Heart left ventricle (tissue), 13 donors: ENCODE results near the gene ST6GALNAC1.

Source experiments
- POLR2A ChIP-seq, 2 donors: fragments of 450-650 bp; IDR thresholded peaks; one replicate each; pipeline ENCODE4 v1.6.1; 2017; ENCODE audit warnings: antibody characterized with exemption in 2 of 2, mild to moderate bottlenecking in 2 of 2, moderate library complexity in 2 of 2
- TF ChIP-seq, protein P1 (sequence below), 12 donors: fragments of 200-600 bp; sonication (generic) in 4 of 12; IDR thresholded peaks; one replicate each; pipeline versions ENCODE4 v1.5.0 to v1.8.0; 2018 to 2022; ENCODE audit warnings: antibody characterized with exemption in 12 of 12, mild to moderate bottlenecking in 5 of 12
- donor health status: ischemic (EF 13 %, LVEDD 7.1; RV severe dilation, severe dysfunction).
- donor health status: DM: no; HTN: yes; CAD: no.
- donor health status: DM: no; HTN: no; CAD: no.
- donor health status: ischemic (EF 25% LVEDD 6.9; RV normal size, moderate dysfunction).
- donor health status: ischemic (EF 25% LVEDD 5.7; RV mildly dilated, moderate dysfunction).
- donor health status: ischemic (EF 35%, LVEDD 5.7; RV mildly dilated, moderate dysfunction).
- donor health status: nonischemic (EF 11% LVEDD 7.7; RV severe dilation, severe dysfunction).
- donor health status: DM: yes; HTN: yes; CAD: no.
- donor health status: PGD.
- donor health status: ischemic (EF 29% LVEDD 5.4; RV normal size, mild dysfunction).
- donor health status: nonischemic (EF 23%, LVEDD 6.1; RV moderate dilation, normal function).

DNA sequence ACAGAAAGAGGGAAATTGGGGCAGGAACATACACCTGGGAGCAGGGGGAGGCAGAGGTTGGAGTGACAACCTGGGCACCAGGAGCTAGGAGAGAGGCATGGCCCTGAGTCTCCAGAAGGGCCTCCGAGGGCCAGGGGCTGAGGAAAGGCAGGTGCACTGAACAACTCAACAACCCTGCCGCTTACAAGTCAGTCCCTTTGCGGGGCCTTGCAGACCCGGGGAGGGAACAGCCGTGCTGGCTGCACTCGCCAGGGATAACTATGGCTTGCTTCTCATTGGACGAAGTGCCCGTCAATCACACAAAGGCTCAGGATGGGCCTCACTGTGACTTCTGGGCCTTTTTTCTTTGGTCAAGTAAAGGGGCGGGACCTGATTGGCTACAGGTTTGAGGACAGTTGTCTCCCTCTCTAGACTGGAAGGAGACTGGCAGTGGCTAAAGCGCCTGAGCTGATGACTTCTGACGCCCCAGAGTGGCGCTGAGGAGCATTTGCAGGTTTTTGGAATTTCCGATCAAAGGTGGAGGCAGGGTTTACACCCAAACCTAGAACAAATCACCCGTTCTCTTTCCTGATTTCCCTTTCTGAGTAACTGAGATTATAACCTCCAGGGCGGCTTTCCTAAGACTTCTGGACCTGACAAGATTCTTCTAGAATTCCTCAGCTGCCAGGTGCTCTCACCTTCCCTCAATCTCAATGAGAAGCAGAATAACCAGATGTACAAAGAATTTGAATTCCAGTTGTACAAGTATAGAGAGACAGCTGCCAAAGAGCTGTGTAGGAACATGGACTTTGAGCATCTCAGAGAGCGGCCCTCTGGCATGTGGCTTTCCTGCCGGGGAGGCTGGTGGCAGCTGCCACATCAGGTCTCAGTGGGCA, 30.3 kb downstream of the ST6GALNAC1 start:
- TF ChIP-seq, protein P1, sequence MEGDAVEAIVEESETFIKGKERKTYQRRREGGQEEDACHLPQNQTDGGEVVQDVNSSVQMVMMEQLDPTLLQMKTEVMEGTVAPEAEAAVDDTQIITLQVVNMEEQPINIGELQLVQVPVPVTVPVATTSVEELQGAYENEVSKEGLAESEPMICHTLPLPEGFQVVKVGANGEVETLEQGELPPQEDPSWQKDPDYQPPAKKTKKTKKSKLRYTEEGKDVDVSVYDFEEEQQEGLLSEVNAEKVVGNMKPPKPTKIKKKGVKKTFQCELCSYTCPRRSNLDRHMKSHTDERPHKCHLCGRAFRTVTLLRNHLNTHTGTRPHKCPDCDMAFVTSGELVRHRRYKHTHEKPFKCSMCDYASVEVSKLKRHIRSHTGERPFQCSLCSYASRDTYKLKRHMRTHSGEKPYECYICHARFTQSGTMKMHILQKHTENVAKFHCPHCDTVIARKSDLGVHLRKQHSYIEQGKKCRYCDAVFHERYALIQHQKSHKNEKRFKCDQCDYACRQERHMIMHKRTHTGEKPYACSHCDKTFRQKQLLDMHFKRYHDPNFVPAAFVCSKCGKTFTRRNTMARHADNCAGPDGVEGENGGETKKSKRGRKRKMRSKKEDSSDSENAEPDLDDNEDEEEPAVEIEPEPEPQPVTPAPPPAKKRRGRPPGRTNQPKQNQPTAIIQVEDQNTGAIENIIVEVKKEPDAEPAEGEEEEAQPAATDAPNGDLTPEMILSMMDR (IDR thresholded peaks at IDR 0.05): no peak
- no peak for TF ChIP-seq POLR2A (IDR thresholded peaks at IDR 0.05)
